Cardiac septum (tissue), 1 donor: Measurements from ENCODE around the gene PIP5K1A. TPM values are rescaled to one million over a fixed set of nuclear protein-coding genes. Genes with fewer than 3 reads are reported as not detected.
A peak's percentile ranks its signal among the peaks of the same experiment; 100 is the strongest.

Source experiments
- DNase-seq: peaks from one replicate; pipeline ENCODE4 v3.0.0-alpha.2; 2020; ENCODE audit warnings: low spot score
- intact Hi-C: fragments of 100-400 bp; cut with DNase I; formaldehyde crosslinking; loops from one replicate; pipeline ENCODE4 v1.14.0; 2022
- long read RNA-seq: library from polyadenylated mRNA; unstranded; transcript quantifications from one replicate; pipeline ENCODE4 v2.0.0, GENCODE V29; 2021
- total RNA-seq: library from RNA; stranded (reverse); fragmentation: NEBNext Ultra II Directional; extraction: Animal tissue kit (Norgen Biotek cat#: 25700); gene quantifications from one replicate; pipeline ENCODE4 v1.2.1, GENCODE V29; 2021
- donor health status: DM: no; HTN: no; CAD: no.

The PIP5K1A gene, protein sequence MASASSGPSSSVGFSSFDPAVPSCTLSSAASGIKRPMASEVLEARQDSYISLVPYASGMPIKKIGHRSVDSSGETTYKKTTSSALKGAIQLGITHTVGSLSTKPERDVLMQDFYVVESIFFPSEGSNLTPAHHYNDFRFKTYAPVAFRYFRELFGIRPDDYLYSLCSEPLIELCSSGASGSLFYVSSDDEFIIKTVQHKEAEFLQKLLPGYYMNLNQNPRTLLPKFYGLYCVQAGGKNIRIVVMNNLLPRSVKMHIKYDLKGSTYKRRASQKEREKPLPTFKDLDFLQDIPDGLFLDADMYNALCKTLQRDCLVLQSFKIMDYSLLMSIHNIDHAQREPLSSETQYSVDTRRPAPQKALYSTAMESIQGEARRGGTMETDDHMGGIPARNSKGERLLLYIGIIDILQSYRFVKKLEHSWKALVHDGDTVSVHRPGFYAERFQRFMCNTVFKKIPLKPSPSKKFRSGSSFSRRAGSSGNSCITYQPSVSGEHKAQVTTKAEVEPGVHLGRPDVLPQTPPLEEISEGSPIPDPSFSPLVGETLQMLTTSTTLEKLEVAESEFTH
- total RNA-seq, result 40.6 TPM
- long read RNA-seq, partial matches to known transcripts, result 6 of 14 reads
- long read RNA-seq, other reads (novel, unspliced or antisense), result 5 of 14 reads

DNA sequence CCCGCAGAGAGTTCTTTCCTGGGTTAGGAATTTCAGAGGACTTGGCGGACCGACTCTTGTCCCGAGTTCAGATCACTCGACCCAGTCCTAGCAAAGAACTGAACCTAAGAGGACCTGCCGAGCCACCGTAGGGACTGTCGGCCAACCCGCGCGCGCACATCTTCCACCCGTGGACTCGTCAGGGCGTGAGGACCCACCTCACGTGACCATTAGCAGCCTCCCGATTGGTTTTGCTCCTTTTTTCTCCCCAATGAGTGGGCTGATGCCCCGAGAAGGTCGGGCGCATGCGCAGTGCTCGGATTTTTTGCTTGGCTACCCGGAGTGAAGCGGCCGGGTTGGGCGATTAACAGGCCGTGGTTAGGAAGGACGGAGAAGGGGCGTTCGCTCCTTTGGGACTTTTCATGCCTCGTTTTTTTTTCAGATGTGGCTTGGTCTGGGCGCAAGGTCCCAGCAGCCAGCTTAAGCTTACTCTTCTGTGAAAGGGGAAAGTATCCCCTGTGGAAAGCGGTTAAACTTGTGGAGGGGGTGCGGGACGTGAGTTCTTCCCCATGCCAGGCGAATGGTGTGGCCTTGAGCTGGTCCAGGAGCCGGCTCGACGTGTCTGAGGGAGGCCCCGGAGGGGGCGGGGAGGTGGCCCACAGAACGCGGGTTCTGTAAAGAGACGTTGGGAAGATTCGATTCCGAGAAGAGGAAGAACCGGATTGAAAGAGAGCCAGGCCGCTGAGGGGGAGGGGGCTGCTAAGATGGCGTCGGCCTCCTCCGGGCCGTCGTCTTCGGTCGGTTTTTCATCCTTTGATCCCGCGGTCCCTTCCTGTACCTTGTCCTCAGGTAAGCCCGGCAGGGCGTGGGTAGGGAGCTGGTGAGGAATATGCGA is at the start of gene PIP5K1A:
PIP5K1A (plus strand) TSS at position 299 of the 874 bp plus-strand sequence; CDS start at position 744, 445 bp downstream.
- peak; percentile 99 for DNase-seq
- intact Hi-C loops, result loop anchor here (2.0 to 5.0 kb wide), 4 partner anchors 56 to 200 kb away; partner anchors contain the start of genes PI4KB, PSMB4 and PSMD4

GRCh38 chr1:151156515-151156819 is 41.9 kb upstream of the PIP5K1A start, which contains the start of gene TNFAIP8L2:
TNFAIP8L2 (plus strand) TSS chr1:151156649; CDS start chr1:151158698, 2,049 bp downstream.
- DNase-seq, result peak; percentile 89
- intact Hi-C loops, result loop anchor here (2.0 kb wide), 1 partner anchor 56 kb away; no protein-coding TSS in a partner anchor

GRCh38 chr1:151157067-151157531 is 41.3 kb upstream of the PIP5K1A start:
- intact Hi-C loops, result loop anchor here (2.0 kb wide), 1 partner anchor 56 kb away; no protein-coding TSS in a partner anchor
- DNase-seq, result peak; percentile 87

- no peak for DNase-seq
- intact Hi-C loops, result no loop called here
Observed at GRCh38 chr1:151158326-151158725, 40.0 kb upstream of the PIP5K1A start.

DNA sequence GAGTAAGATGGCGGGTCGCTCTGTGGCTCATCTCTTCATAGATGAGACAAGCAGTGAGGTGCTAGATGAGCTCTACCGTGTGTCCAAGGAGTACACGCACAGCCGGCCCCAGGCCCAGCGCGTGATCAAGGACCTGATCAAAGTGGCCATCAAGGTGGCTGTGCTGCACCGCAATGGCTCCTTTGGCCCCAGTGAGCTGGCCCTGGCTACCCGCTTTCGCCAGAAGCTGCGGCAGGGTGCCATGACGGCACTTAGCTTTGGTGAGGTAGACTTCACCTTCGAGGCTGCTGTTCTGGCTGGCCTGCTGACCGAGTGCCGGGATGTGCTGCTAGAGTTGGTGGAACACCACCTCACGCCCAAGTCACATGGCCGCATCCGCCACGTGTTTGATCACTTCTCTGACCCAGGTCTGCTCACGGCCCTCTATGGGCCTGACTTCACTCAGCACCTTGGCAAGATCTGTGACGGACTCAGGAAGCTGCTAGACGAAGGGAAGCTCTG is 39.6 kb upstream of the PIP5K1A start:
- intact Hi-C loops, result no loop called here
- no peak for DNase-seq

GRCh38 chr1:151159373-151159772 is 39.0 kb upstream of the PIP5K1A start:
- DNase-seq, result no peak
- intact Hi-C loops, result no loop called here

- intact Hi-C loops, result loop anchor here (5.0 kb wide), 1 partner anchor 162 kb away; the partner anchor contains the start of gene PI4KB
- DNase-seq, result no peak
Observed at GRCh38 chr1:151164732-151165280, 33.5 kb upstream of the PIP5K1A start.

GRCh38 chr1:151165281-151165737 is 33.0 kb upstream of the PIP5K1A start:
- intact Hi-C loops, result loop anchor here (5.0 kb wide), 1 partner anchor 162 kb away; the partner anchor contains the start of gene PI4KB
- DNase-seq, result no peak

GRCh38 chr1:151165738-151166504 is 32.4 kb upstream of the PIP5K1A start, which contains the start of the genes LYSMD1 and SCNM1:
LYSMD1 (minus strand) TSS chr1:151165902; CDS start chr1:151165258, 644 bp downstream.
SCNM1 (plus strand) TSS chr1:151166144; CDS start chr1:151166153, 9 bp downstream.
- intact Hi-C loops, result loop anchor here (5.0 kb wide), 1 partner anchor 161 kb away; the partner anchor contains the start of gene PI4KB
- DNase-seq, result peak; percentile 99

- intact Hi-C loops, result loop anchor here (5.0 kb wide), 1 partner anchor 161 kb away; the partner anchor contains the start of gene PI4KB
- no peak for DNase-seq
Observed at GRCh38 chr1:151166505-151166956, 31.8 kb upstream of the PIP5K1A start.

DNA sequence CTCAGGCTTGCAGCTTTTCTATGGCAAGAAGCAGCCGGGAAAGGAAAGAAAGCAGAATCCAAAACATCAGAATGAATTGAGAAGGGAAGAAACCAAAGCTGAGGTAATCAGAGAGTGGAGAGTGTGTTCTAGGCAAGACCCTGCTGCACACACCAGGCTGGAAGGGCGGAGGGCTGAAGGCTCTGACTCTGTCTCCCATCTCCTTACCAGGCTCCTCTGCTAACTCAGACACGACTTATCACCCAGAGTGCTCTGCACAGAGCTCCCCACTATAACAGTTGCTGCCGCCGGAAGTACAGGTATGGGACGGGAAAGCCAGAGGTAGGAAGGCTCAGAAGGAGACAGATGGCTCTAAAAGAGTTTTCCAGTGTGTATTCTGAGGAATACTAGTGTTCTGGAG is 31.2 kb upstream of the PIP5K1A start:
- intact Hi-C loops, result loop anchor here (5.0 kb wide), 1 partner anchor 160 kb away; the partner anchor contains the start of gene PI4KB
- DNase-seq, result no peak

DNA sequence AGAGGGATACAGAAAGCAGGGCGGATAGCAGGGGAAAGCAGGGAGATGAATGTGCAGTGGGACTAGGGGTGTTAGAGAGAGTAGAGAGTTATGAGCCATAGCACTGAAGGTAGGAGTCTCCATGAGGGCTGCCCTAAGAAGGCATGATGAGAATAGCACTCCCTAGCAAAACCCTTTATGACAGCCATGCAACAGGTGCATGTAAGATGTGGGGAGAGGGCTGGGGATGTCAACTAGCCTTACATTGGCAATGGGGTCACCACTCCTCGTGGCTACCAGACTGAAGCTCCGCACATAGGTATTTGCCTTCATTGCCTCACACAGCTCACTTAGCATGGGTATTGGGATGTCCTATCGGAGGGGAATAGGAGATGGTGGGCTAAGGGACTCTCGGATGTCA is 27.2 kb upstream of the PIP5K1A start:
- no peak for DNase-seq
- intact Hi-C loops, result no loop called here

- intact Hi-C loops, result no loop called here
- no peak for DNase-seq
Observed at GRCh38 chr1:151175041-151175741, 23.2 kb upstream of the PIP5K1A start.

GRCh38 chr1:151175863-151176262 is 22.5 kb upstream of the PIP5K1A start, which contains the start of gene TMOD4:
TMOD4 (minus strand) TSS chr1:151175981; CDS start chr1:151174875, 1,106 bp downstream.
- intact Hi-C loops, result no loop called here
- DNase-seq, result peak; percentile 4

- DNase-seq, result no peak
- intact Hi-C loops, result no loop called here
Observed at GRCh38 chr1:151176514-151177045, 21.8 kb upstream of the PIP5K1A start.

DNA sequence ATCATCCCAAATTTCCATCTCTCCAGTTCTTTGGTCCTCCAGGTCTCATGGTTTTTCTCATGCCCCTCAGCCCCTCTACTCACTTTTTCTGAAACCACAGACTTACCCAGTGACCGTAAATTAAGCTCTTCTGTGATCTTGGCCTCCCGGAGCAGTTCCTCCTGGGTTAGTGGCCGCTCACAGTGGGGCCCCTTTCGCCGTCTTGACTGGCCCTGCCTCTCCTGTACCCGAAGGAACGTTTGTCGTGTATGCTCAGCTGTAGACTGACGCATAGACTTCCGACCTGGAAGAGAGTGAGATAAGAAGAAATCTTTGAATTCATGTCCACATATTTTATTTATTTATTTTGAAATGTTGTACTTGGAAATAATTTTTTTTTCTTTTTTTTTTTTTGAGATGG is 14.1 kb upstream of the PIP5K1A start:
- intact Hi-C loops, result no loop called here

DNA sequence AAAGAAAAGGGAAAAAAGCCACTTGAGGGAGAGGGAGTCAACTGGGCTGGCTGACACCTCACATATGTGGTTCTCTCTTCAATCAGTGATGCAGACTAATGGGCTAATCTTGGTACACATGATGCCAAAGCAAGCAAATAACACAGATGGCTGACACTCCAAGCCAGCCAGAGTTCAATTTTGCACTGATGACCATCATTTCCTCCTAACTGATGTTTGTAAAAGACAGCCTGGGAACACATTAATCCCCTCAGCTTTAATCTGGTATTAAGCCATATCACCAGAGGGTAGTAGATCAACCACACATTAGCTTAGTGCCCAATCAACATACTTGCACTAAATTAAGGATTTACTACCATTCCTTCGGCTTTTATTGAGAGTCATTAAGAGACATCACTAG is 11.1 kb upstream of the PIP5K1A start:
- intact Hi-C loops, result no loop called here
- DNase-seq, result no peak

More for the DNA sequence above, 14.1 kb upstream of the PIP5K1A start:
- no peak for DNase-seq
